Testis (tissue), 3 donors: Measurements from ENCODE around the gene PCSK7. TPM values are rescaled to one million over a fixed set of nuclear protein-coding genes. Genes with fewer than 3 reads are reported as not detected.
"Not testable (repeated sequence)": the region's sequence is repeated elsewhere in the genome, so short reads cannot be mapped to it uniquely, and the experiment has no call there.

ENCODE experiments used
- DNase-seq: peaks from one replicate; pipeline ENCODE4 v3.0.0-alpha.2; 2019
- H3K27ac ChIP-seq, 2 donors: fragments of 200-600 bp; sonication (generic); one replicate each; pipeline ENCODE4 v1.5.1; 2019
- H3K27me3 ChIP-seq: fragments of 200-600 bp; sonication (generic); one replicate; pipeline ENCODE4 v1.5.1; 2019
- H3K36me3 ChIP-seq: fragments of 200-600 bp; sonication (generic); one replicate; pipeline ENCODE4 v1.5.1; 2017; ENCODE audit warnings: low read depth; ENCODE audit errors: missing control alignments
- H3K4me1 ChIP-seq: fragments of 200-600 bp; sonication (generic); one replicate; pipeline ENCODE4 v1.5.1; 2019
- H3K4me3 ChIP-seq, 2 donors: fragments of 200-600 bp; sonication (generic); one replicate each; pipeline ENCODE4 v1.5.1; 2017 to 2019
- H3K9me3 ChIP-seq: fragments of 200-600 bp; sonication (generic); one replicate; pipeline ENCODE4 v1.5.1; 2017
- CTCF ChIP-seq, 3 experiments: fragments of 450-650 bp in 2 of 3; fragments of 200-600 bp in 1 of 3; sonication (generic) in 1 of 3; IDR thresholded peaks; one replicate each; pipeline ENCODE4 v1.5.1; 2016 to 2019; ENCODE audit warnings: antibody characterized with exemption in 3 of 3, mild to moderate bottlenecking in 2 of 3, moderate library complexity in 1 of 3
- POLR2A ChIP-seq: fragments of 450-650 bp; IDR thresholded peaks from one replicate; pipeline ENCODE4 v1.6.1; 2017; ENCODE audit warnings: antibody characterized with exemption, mild to moderate bottlenecking, moderate library complexity
- WGBS, 2 donors: methylation state at CpG; one replicate each; pipeline ENCODE4 v1.1.5; 2018; 5-methylcytosine and 5-hydroxymethylcytosine counted together
- intact Hi-C: fragments of 100-400 bp; cut with DNase I; formaldehyde crosslinking; loops from one replicate; pipeline ENCODE4 v1.15.1; 2023; ENCODE audit warnings: low total_unique reads
- polyA plus RNA-seq: library from polyadenylated mRNA; stranded (reverse); fragments of 350-450 nt; fragmentation: Illumina TruSeq; extraction: RNeasy Lipid Tissue Mini Kit (QIAGEN cat#74804); gene quantifications from one replicate; pipeline ENCODE4 v1.2.3, GENCODE V29; 2014; ENCODE audit warnings: low read depth, low replicate concordance; ENCODE audit not compliant: insufficient read depth
- total RNA-seq, 2 donors: library from RNA; depleted of rRNA; stranded (reverse); fragments of >200 nt; gene quantifications; one replicate each; pipeline ENCODE4 v1.2.3, GENCODE V29; 2016

The PCSK7 gene
- total and polyA plus RNA-seq, 3 donors from 2014 or later = 52.0 to 66.5 (median 57.7) TPM

GRCh38 chr11:117273550-117274289 is 41.8 kb upstream of the PCSK7 start:
- Histone ChIP-seq H3K4me1 (no peaks in the 10 kb centered on the region), H3K4me3 (no peak overlapping the region), H3K27ac (no peak overlapping the region), H3K27me3 (no peaks in the 10 kb centered on the region), H3K9me3 (no peaks in the 10 kb centered on the region), H3K36me3 (no peaks in the 10 kb centered on the region)
- 78 to 86% methylated on average over 9 of the region's 9 CpGs for WGBS, 2 donors
- TF ChIP-seq POLR2A = no peak
- TF ChIP-seq CTCF (IDR thresholded peaks at IDR 0.05) = no peak
- intact Hi-C loops = no loop called here
- no peak for DNase-seq

GRCh38 chr11:117272175-117272574 is 40.3 kb upstream of the PCSK7 start:
- H3K36me3 ChIP-seq, H3K27ac ChIP-seq, H3K27me3 ChIP-seq, intact Hi-C loops, H3K9me3 ChIP-seq, DNase-seq, H3K4me1 ChIP-seq, H3K4me3 ChIP-seq: not testable (repeated sequence)
- 94 to 96% methylated on average over 5 of the region's 5 CpGs for WGBS, 2 donors

- intact Hi-C loops = no loop called here
- Histone ChIP-seq H3K9me3 (no peaks in the 10 kb centered on the region), H3K27ac (no peak overlapping the region), H3K4me1 (no peaks in the 10 kb centered on the region), H3K4me3 (no peak overlapping the region), H3K36me3 (no peaks in the 10 kb centered on the region), H3K27me3 (no peaks in the 10 kb centered on the region)
- WGBS, 2 donors = 66 to 68% methylated on average over 4 of the region's 4 CpGs
- DNase-seq = no peak
- TF ChIP-seq CTCF (IDR thresholded peaks at IDR 0.05) (no peak), POLR2A (no peak)
These were observed 39.3 kb upstream of the PCSK7 start for GRCh38 chr11:117271208-117271607.

GRCh38 chr11:117269856-117270255 is 38.0 kb upstream of the PCSK7 start:
- Histone ChIP-seq H3K27ac (no peak overlapping the region), H3K36me3 (no peaks in the 10 kb centered on the region), H3K9me3 (no peaks in the 10 kb centered on the region), H3K27me3 (no peaks in the 10 kb centered on the region), H3K4me3 (no peak overlapping the region), H3K4me1 (no peaks in the 10 kb centered on the region)
- no peak for DNase-seq
- 79 to 93% methylated on average over 2 of the region's 2 CpGs for WGBS, 2 donors
- TF ChIP-seq POLR2A (no peak), CTCF (IDR thresholded peaks at IDR 0.05) (no peak)
- intact Hi-C loops = no loop called here

GRCh38 chr11:117265745-117266144 is 33.9 kb upstream of the PCSK7 start:
- no peak overlapping the region for H3K27ac ChIP-seq
- H3K4me1 ChIP-seq = no peaks in the 10 kb centered on the region
- 90 to 95% methylated on average over 2 of the region's 2 CpGs for WGBS, 2 donors
- intact Hi-C loops = no loop called here
- no peak overlapping the region for H3K4me3 ChIP-seq
- no peak for TF ChIP-seq POLR2A
- no peak for TF ChIP-seq CTCF (IDR thresholded peaks at IDR 0.05)
- no peaks in the 10 kb centered on the region for H3K27me3 ChIP-seq
- H3K36me3 ChIP-seq = no peaks in the 10 kb centered on the region
- H3K9me3 ChIP-seq = no peaks in the 10 kb centered on the region
- no peak for DNase-seq

- H3K27ac ChIP-seq, H3K9me3 ChIP-seq, H3K4me1 ChIP-seq, H3K4me3 ChIP-seq, intact Hi-C loops, H3K36me3 ChIP-seq, H3K27me3 ChIP-seq, DNase-seq: not testable (repeated sequence)
- 90 to 91% methylated on average over 7 of the region's 7 CpGs for WGBS, 2 donors
These were observed 32.9 kb upstream of the PCSK7 start for GRCh38 chr11:117264624-117265323.
